ENCODE results near the gene CEP89.
"Not testable (repeated sequence)": the region's sequence is repeated elsewhere in the genome, so short reads cannot be mapped to it uniquely, and the experiment has no call there.

Gene CEP89

GRCh38 chr19:32868206-32868950, 103.4 kb downstream of the CEP89 start:
- no peak for DNase-seq

GRCh38 chr19:32867436-32867835, 104.3 kb downstream of the CEP89 start:
- DNase-seq, result not testable (repeated sequence)

- no peak for DNase-seq
Observed at GRCh38 chr19:32866564-32867265, 105.0 kb downstream of the CEP89 start.

- DNase-seq, result no peak
Observed at GRCh38 chr19:32866061-32866460, 105.7 kb downstream of the CEP89 start.

- DNase-seq, result no peak
Observed at GRCh38 chr19:32865326-32865725, 106.4 kb downstream of the CEP89 start.

- no peak for DNase-seq
Observed at GRCh38 chr19:32864318-32865007, 107.3 kb downstream of the CEP89 start.

- DNase-seq, result no peak
Observed at GRCh38 chr19:32863841-32864240, 107.9 kb downstream of the CEP89 start.

GRCh38 chr19:32863301-32863700, 108.5 kb downstream of the CEP89 start:
- no peak for DNase-seq

GRCh38 chr19:32862741-32863140, 109.0 kb downstream of the CEP89 start:
- no peak for DNase-seq

- no peak for DNase-seq
Observed at GRCh38 chr19:32862173-32862572, 109.6 kb downstream of the CEP89 start.

GRCh38 chr19:32861596-32861995, 110.2 kb downstream of the CEP89 start:
- DNase-seq, result no peak

GRCh38 chr19:32859591-32859990, 112.2 kb downstream of the CEP89 start:
- no peak for DNase-seq

- DNase-seq, result no peak
Observed at GRCh38 chr19:32858559-32858958, 113.2 kb downstream of the CEP89 start.

- no peak for DNase-seq
Observed at GRCh38 chr19:32858155-32858554, 113.6 kb downstream of the CEP89 start.

GRCh38 chr19:32857584-32857983, 114.2 kb downstream of the CEP89 start:
- no peak for DNase-seq

- not testable (repeated sequence) for DNase-seq
Observed at GRCh38 chr19:32856818-32857217, 114.9 kb downstream of the CEP89 start.

GRCh38 chr19:32852216-32852615, 119.5 kb downstream of the CEP89 start:
- DNase-seq, result no peak

- DNase-seq, result not testable (repeated sequence)
Observed at GRCh38 chr19:32848035-32848434, 123.7 kb downstream of the CEP89 start.

GRCh38 chr19:32843716-32844245, 128.0 kb downstream of the CEP89 start:
- no peak for DNase-seq

GRCh38 chr19:32842061-32842460, 129.7 kb downstream of the CEP89 start:
- DNase-seq, result no peak

GRCh38 chr19:32837531-32837930, 134.2 kb downstream of the CEP89 start:
- no peak for DNase-seq

- not testable (repeated sequence) for DNase-seq
Observed at GRCh38 chr19:32833388-32833787, 138.4 kb downstream of the CEP89 start.

GRCh38 chr19:32832825-32833224, 138.9 kb downstream of the CEP89 start:
- not testable (repeated sequence) for DNase-seq

GRCh38 chr19:32832094-32832493, 139.7 kb downstream of the CEP89 start:
- not testable (repeated sequence) for DNase-seq

All from stimulated activated CD4-positive, alpha-beta T cell treated with anti-CD3 and anti-CD28 coated beads, Interleukin-4, amount 100 ng/mL, for 4 hours (primary cell).